ENCODE results near the gene DNAJB13.

DNA sequence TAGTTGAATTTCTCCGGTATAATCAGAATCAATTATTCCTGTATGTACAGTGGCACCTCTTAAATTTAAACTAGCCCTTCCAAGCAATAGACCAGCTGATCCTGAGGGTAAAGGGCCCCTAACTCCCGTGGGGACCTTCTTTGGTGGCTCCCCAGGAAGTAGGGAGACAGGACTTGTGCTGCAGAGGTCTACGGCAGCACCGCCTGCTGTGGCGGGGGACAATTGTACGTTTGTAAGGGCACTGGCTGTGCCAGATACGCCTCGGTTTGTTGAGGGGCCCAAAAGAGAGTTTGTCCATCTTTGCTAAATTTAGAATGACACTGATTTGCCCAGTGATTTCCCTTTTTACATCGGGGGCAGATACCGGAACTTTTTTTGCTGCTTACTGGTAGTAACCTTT lies 5.9 kb upstream of the DNAJB13 start:
- TF ChIP-seq POLR2A (IDR thresholded peaks at IDR 0.05; ENCODE audit: low read depth, low read length) (no peak), POLR2AphosphoS5 (IDR thresholded peaks at IDR 0.05; ENCODE audit: low read depth, low read length) (no peak), SPI1 (IDR thresholded peaks at IDR 0.05; ENCODE audit: low read depth, low read length) (no peak), PAX5 (IDR thresholded peaks at IDR 0.05; ENCODE audit: insufficient read depth, low read length, severe bottlenecking) (no peak), TAF1 (IDR thresholded peaks at IDR 0.05; ENCODE audit: low read depth, low read length) (no peak), POU2F2 (IDR thresholded peaks at IDR 0.05; ENCODE audit: low read depth, low read length) (no peak)

Measured in GM12891 (cell line).